ENCODE data around the gene CMTM6.

DNA sequence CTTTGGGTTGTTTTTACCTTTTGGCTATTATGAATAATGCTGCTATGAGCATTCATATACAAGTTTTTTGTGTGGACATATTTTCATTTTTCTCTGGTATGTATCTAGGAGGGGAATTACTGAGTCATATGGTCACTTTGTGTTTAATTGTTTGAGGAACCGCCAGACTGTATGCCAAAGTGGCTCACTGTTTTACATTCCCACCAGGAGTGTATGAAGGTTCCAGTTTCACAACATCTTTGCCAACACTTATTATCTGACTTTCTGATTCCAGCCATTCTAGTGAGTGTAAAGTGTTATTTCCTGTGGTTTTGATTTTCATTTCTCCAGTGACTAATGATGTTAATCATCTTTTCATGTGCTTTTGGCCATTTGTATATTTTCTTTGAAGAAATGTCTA lies 59.2 kb downstream of the CMTM6 start:
- TF ChIP-seq GATA2 (IDR thresholded peaks at IDR 0.05; ENCODE audit: low read depth, low read length) = no peak
- no peak for TF ChIP-seq GATA3 (IDR thresholded peaks at IDR 0.05; ENCODE audit: low read depth, low read length)

Measured in SH-SY5Y (cell line).